Stimulated activated CD8-positive, alpha-beta memory T cell treated with anti-CD3 and anti-CD28 coated beads, Interleukin-7, amount 100 ng/mL, for 1 hour (primary cell): ENCODE data around the gene INPP5J.

ENCODE experiments used
- DNase-seq, 2 donors: peaks; one replicate each; pipeline ENCODE4 v3.0.0-alpha.2; 2020; ENCODE audit warnings: low read depth in 2 of 2

INPP5J gene

DNA sequence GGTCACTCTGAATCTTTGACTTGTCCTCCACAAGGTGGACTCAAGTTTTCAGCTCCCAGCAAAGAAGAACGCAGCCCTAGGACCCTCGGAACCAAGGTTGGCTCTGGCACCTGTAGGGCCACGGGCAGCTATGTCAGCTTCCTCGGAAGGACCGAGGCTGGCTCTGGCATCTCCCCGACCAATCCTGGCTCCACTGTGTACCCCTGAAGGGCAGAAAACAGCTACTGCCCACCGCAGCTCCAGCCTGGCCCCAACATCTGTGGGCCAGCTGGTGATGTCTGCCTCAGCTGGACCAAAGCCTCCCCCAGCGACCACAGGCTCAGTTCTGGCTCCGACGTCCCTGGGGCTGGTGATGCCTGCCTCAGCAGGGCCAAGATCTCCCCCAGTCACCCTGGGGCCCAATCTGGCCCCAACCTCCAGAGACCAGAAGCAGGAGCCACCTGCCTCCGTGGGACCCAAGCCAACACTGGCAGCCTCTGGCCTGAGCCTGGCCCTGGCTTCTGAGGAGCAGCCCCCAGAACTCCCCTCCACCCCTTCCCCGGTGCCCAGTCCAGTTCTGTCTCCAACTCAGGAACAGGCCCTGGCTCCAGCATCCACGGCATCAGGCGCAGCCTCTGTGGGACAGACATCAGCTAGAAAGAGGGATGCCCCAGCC, 2.2 kb downstream of the INPP5J start:
- DNase-seq: no peak

DNA sequence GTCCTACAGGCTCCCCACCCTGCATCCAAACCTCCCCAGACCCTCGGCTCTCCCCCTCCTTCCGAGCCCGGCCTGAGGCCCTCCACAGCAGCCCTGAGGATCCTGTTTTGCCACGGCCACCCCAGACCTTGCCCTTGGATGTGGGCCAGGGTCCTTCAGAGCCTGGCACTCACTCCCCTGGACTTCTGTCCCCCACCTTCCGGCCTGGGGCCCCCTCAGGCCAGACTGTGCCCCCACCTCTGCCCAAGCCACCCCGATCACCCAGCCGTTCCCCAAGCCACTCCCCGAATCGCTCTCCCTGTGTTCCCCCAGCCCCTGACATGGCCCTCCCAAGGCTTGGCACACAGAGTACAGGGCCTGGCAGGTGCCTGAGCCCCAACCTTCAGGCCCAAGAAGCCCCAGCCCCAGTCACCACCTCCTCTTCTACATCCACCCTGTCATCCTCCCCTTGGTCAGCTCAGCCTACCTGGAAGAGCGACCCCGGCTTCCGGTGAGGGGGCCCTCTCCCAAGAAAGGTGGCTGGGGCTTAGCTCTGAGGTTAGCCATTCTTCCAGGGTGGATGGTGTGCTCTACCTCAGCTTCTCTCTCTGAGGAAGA, 2.9 kb downstream of the INPP5J start:
- DNase-seq: no peak

DNA sequence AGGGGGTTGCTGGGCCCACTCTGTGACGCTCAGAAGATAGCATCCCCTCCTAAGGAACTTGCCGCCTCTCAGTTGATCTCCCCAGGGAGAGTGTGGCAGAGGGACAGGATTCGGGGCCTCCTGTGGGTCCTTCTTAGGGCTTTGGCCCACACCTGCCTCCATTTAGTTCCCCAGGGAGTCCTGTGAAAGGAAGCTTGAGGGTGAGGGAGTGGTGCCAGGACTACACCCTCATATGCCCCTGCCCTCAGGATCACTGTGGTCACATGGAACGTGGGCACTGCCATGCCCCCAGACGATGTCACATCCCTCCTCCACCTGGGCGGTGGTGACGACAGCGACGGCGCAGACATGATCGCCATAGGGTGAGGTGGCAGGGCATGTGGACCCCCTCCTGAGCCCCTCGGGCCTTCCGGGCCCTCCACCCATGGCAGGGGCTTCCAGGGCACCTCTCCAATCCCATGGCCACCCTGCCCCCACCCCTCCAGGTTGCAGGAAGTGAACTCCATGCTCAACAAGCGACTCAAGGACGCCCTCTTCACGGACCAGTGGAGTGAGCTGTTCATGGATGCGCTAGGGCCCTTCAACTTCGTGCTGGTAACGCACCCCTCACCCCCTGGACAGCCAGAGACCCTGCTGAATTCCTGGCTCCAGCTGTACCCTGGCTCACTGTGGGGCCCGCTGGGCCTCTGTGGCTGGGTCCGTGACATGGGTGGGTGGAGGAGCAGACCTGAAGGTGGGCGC, 3.5 kb downstream of the INPP5J start:
- no peak for DNase-seq

DNA sequence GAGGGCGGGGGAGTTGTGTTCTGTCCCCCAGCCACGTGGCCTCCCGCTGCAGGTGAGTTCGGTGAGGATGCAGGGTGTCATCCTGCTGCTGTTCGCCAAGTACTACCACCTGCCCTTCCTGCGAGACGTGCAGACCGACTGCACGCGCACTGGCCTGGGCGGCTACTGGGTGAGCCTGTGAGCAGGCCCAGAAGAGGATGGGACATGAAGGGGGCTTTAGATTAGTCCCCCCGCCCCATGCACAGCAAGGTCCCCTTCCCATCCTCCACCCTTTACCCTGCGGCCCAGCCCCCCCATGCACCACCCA, 4.1 kb downstream of the INPP5J start:
- DNase-seq: no peak

DNA sequence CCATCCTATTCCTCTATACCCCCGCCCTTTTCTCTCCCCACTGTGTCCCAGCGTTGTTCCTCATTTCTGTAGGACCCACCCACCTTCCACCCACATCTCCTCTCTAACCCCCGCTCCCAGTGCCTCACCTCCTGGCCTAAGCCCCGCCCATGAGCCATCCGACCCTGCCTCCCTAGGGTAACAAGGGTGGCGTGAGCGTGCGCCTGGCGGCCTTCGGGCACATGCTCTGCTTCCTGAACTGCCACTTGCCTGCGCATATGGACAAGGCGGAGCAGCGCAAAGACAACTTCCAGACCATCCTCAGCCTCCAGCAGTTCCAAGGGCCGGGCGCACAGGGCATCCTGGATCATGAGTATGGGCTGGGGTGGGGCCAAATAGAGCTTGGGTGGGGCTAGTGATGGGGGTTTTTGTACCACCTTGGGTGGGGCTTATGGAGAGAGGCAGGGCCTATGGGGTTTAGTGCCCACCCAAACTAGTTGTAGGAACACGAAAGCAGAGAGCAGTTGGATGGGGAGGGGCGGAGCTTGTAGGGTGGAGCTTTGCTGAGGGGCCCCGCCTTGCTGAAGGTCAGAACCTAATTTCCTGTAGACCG, 4.5 kb downstream of the INPP5J start:
- no peak for DNase-seq

DNA sequence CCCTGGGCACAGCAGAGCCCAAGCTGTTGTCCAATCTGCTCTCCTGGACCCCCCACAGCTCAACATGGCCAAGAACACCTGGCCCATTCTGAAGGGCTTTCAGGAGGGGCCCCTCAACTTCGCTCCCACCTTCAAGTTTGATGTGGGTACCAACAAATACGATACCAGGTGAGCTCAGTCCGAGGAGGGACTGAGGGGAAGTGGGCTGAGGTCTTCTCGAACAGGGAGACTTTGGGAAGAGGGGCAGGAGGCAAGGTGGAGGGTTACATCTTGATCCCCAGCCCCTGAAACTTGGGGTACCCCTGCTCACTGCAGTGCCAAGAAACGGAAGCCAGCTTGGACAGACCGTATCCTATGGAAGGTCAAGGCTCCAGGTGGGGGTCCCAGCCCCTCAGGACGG, 5.4 kb downstream of the INPP5J start:
- DNase-seq: no peak

DNA sequence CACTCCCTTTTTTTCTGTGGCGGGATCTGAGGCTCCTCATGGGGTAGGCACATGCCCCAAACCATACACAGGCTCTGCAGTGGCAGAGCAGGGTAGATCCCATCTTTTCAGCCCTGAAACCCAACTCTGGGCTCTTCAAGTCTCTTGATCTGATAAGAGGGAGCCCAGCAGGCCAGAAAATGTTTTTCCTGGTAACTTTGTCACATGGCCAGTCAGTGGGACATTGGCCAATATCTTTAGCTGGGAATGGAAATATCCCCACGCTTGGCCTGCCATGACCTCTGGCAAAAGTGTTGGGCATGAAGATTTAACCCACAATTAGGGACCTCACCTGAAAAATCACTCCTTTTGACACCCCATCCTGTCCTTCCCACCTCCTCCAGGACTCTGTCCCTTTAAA, 8.1 kb downstream of the INPP5J start:
- DNase-seq: no peak

DNA sequence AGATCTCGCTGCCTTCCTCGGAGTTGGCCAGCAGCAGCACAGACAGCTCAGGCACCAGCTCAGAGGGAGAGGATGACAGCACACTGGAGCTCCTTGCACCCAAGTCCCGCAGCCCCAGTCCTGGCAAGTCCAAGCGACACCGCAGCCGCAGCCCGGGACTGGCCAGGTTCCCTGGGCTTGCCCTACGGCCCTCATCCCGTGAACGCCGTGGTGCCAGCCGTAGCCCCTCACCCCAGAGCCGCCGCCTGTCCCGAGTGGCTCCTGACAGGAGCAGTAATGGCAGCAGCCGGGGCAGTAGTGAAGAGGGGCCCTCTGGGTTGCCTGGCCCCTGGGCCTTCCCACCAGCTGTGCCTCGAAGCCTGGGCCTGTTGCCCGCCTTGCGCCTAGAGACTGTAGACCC, 11.1 kb downstream of the INPP5J start:
- DNase-seq: no peak

DNA sequence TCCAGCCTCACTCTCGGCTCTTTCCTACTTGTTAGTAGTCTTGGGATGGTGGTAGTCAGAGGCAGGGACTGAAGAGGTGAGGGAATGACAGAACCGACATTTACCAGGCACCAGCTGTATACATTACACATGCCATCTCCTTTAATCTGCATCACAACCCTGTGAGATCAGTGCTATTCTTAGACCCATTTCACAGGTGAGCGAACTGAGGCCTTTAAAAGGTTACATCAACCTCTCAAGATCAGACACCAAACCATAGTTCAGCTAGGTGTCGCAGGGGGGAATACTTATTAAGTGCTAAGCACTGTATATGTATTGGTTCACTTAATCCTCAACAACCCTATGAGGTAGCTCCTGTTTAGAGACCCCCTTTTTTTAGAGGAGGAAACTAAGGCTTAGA, 11.9 kb downstream of the INPP5J start:
- no peak for DNase-seq

DNA sequence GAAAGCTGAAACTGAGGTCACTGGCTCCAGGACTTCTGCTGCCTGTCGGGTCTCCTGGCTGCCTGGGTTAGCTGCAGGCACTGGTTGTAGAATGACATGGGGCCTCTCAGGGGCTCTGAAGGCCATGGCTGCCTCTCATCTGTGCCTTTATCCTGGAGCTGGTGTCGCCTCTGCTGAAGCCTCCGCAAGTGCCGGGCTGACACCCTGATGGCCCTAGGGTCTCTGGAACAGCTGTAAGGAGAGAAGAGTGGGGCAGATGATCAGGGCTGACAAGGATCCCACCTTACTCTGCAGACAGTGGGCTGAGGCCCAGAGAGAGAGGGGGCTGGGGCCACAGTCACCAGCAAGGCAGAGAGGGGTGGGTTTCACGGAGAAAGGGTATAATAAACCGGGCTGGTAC, 12.9 kb downstream of the INPP5J start:
- no peak for DNase-seq

DNA sequence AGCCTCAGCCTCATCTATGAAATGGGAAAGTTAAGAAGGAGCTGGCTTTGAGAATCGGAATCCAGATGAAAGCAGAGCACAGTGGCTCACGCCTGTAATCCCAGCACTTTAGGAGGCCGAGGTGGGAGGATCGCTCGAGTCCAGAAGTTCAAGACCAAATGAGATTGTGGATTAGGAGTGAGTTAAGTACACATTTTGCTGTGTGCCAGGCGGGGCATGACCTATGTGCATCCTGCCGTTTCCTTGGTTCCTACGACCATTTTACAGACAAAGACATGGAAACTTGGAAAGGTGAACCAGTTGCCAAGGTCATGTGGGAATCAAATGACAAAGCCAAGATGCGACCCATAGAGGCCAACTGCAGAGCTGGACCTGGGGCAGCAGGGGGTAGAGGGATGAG, 13.4 kb downstream of the INPP5J start:
- DNase-seq: no peak

DNA sequence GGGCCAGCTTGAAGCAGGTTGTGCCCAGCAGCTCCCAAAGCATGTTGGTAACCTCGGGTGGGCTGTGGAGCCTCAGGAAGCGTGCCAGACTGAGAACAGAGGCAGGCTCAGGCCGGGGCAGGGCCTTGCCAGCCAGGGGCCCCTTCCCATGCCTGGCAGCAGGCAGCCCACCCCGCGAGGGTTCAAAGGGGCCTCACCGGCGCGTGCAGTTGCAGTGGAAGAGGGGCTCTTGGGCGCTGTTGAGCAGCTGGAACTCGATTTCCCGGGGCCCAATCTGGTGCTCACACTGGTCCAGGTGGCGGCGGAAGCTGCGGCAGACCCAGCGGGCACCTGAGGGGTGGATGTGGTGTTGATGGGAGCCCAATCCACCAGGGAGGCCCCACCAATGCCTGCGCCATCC, 13.9 kb downstream of the INPP5J start:
- DNase-seq: no peak

DNA sequence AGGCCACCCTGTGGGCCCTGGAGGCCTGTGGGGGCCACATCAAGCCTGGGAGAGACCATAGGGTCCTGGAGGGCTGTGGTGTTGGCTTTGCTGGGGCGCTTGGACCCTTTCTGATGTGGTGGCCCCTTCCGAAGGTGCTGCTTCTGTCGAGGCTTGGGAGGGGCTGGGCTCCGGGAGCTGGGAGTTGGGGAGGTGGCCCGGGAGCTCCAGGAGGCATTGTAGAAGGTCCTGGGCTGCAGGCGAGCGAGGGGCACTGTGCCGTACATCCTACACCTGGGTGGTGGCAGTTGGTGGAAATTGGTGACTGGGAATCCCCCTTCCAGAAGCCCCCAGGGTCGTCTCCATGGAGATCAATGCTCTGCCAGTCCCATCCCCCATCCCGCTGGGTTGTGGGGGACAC, 15.0 kb downstream of the INPP5J start:
- DNase-seq: no peak

DNA sequence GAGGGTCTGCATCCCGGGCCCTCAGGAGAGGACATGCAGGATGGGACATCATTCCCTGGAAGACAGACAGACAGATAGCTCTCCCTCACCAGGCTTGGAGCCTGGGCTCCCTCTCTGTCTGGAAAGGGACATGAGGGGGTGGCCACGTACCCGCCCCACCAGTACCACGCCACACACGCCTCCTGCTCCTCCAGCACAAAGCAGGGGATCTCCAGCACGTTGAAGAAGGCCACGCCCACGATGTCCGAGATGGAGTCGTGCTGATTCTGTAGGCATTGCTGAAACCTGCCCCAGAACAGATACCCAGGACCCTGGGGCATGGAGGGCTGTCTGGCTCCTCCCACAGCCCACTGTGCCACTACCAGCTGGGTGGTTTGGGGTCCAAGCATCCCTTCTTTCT, 15.4 kb downstream of the INPP5J start:
- DNase-seq: no peak

DNA sequence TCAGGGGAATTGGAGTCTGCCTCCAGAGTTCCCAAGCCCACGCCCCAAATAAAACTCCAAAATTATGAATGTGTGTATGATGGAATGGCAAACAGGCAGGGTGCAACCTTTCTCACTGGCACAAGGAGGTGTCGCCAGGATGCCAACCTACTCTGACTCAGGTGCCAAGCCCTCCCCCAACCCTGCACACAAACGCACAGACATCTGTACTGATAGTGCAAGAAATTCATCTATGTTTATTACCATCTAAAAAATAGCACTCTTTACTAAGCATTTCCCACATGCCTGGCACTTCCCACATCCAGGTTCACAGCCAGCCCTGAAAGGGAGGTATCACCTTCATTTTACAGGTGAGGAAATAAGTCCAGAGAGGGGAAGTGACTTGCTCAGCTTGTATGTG, 16.3 kb downstream of the INPP5J start:
- DNase-seq: no peak

DNA sequence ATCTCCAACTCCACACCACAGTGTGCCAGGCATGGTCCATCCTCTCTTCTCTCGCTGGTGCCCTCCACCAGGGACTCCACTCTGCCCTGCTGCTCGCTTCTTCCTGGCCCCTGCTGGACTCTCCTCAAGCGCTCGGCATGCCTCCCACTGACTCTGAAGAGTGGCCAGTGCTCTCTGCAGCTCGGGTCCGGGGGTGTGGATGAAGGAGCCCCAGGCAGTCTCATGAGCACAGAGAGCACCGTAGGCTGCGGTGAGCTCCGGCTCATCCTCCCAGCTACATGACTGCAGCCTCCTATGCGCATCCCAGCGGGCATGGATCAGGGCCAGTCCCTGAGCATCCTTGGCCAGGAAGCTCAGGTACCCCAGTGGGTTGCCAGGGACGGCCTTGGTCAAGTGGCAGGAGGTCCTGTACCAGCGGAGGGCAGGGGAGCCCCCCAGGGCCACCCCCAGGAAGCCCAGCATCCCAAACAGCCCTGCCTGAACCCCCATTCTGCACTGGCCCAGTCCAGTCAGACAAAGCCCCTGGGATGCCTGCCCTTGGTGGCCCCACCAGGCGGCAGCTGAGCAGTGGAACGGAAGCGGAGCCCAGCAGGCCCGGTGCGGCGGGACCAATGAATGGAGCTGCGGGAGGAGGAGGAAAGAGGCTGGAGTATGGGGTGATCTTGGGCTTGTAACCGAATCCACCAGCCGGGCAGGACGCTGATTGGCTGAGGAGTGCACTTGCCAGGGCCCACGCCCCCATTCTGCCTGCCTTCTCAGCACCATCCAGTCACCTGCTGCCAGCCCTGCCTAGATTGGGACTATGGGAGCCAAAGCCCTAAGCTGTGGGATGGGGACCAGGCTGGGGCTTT, 17.3 kb downstream of the INPP5J start, which contains the start of gene PLA2G3:
Gene PLA2G3, minus strand, starts transcription at position 643 of the 851 bp plus-strand sequence. Its CDS starts 154 bp downstream, at position 489.
- DNase-seq: no peak

DNA sequence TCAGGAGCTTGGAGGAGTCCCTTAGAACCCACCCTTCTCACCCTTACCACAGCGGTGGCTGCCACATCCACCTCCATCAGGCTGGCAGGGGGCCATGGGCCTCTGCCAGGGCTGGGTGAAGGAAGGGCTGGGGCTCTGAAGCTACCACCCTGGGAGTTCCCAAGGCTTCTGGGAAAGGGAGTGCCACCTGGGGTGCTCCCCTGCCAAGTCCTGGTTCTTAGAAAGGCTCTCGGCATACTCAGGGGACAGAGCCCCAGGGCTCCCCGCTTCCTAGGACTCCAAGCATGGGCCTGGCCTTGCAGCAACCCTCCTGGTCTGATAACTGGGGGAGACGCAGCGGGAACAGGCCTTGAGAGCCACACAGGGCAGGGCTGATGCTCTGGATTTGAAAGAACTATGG, 18.0 kb downstream of the INPP5J start:
- no peak for DNase-seq

DNA sequence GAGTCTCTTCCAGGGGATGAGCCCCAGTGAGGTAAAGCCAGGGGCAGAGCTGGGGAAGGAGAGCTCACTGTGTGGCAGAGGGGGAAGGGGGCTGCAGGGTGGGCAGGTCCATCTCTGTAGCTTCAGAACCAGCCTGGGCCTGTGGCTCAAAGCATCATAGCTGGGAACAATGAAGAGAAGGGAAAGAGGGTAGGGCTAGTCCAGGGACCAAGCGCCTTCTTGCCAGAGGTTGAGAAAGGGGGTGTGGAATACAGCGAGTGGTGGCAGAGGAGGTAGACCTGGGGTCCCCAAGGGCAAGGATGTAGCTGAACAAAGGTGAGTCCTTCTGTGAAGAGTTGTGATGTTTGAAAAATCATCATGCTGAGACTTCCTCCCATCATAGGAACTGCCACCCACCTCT, 18.8 kb downstream of the INPP5J start:
- DNase-seq: no peak

DNA sequence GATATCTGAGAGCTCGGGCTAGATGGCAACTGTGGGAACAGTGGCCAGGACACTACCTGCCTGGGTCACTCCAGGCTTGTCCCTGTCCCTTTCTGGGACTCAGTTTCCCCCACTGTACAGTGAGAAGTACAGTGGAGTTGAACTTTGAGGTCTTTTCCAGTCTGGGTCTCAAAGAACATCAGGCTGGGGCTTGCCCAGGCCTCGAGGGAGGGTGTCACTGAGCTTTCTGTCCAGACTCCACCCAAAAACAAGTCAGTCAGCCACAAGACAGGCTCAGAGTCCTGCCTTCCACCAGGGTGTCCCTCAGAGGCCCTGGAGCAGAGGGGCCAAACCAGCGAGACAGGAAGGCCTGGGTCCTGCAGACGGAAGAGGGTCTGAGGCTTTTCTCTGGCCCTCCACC, 19.5 kb downstream of the INPP5J start:
- no peak for DNase-seq

DNA sequence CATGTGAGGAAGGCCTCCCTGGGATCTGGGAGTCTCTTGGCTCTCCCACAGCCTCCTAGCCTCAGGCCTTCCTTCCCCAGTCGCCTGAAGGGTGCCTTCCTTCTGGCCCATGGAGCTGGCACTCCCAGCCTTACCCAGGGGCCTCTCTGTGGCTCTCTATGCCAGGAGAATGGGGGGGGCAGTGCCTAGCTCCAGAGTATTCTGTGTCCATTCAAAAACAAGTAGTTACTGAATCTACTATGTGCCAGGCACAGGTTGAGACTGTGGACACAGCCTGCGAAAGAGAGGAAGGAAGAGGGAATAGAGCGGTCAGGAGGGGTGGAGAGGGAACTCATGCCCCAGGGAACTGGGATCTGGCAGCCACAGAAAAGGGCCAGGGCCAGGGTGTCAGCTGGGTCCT, 20.3 kb downstream of the INPP5J start:
- DNase-seq: no peak

DNA sequence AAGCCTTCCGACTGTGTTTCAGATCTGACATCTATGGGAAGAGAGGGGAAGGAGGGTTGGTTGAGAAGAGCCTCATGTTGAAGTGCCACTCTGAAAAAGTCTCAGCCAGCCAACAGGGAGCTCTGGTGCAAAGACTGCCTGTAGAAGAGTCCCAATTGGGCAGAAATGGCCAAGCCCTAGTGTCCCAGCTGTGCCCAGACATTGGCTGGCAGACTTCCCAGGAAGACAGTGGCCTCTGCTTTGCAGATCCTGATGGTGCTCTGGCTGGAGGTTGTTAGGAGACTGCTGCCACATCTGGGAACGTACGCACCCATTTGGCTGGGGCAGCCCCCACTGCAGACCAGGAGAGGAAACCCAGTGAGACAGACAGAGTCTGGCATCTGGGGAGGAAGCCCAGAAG, 20.8 kb downstream of the INPP5J start:
- DNase-seq: no peak

DNA sequence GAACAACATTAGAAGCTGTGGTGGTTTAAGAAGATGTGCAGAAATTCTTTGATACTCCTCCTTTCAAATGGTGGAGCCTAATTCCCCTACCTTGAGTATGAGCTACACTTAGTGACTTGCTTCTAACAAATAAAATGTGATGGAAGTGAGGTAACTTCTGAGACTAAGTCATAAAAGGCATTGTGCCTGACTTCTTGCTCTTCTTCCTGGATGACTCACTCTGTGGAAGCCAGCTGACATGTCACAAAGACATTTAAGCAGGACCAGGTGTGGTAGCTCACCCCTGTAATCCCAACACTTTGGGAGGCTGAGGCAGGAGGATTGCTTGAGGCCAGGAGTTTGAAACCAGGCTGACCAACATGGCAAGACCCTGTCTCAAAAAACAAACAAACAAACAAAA, 21.5 kb downstream of the INPP5J start:
- no peak for DNase-seq
